Esophagus squamous epithelium (tissue), 4 donors: Measurements from ENCODE around the gene RUNDC3A.

Experiments used
- CTCF ChIP-seq, 6 experiments: fragments of 450-650 bp in 4 of 6; fragments of 200-600 bp in 2 of 6; sonication (generic) in 2 of 6; IDR thresholded peaks; one replicate each; pipeline ENCODE4 v1.5.1; 2016 to 2019; ENCODE audit warnings: antibody characterized with exemption in 6 of 6, mild to moderate bottlenecking in 4 of 6, moderate library complexity in 4 of 6
- POLR2A ChIP-seq, 4 donors: fragments of 450-650 bp; IDR thresholded peaks; one replicate each; pipeline ENCODE4 v1.6.1; 2017; ENCODE audit warnings: antibody characterized with exemption in 4 of 4, mild to moderate bottlenecking in 4 of 4, moderate library complexity in 3 of 4

DNA sequence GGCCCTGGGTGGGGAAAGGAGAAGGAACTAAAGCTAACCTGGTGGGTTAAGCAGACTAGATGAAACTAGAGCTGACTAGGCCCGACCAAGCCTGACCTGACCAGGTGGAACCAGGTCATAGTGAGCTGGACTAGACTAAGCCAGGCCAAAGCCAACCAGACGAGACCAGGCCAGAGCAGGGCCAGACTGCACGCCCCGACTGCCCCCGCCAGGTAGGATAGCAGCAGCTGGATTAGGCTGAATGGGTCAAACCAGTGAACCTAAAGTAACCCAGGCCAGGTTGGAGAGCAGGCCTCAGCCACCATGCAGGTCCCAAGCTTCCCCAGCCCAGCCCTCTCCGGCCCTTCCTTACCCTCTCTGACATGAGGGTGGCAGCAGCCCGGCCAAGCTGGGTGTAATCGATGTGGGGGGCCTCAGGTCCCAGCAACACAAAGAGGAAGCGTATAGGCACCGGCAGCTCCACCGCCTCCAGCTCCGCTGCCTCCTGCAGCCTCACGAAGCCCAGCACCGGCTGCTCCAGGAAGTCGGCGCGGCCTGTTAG is 49.5 kb upstream of the RUNDC3A start:
- no peak for TF ChIP-seq CTCF (IDR thresholded peaks at IDR 0.05)
- TF ChIP-seq POLR2A (IDR thresholded peaks at IDR 0.05): no peak
